Measurements from ENCODE around the gene OTOG. TPM values are rescaled to one million over a fixed set of nuclear protein-coding genes. Genes with fewer than 3 reads are reported as not detected.

Gene OTOG
- total RNA-seq, 2 donors from 2014 or later: not detected

- no peak overlapping the region for H3K27ac Mint-ChIP-seq
- ATAC-seq: no peak
- no peaks in the 10 kb centered on the region for H3K9me3 Mint-ChIP-seq
- DNase-seq (ENCODE audit: low spot score in 2 of 2): no peak
- H3K36me3 Mint-ChIP-seq: no peaks in the 10 kb centered on the region
These were observed 33.2 kb downstream of the OTOG start for GRCh38 chr11:17580271-17580670.

GRCh38 chr11:17581036-17581731 is 34.1 kb downstream of the OTOG start:
- H3K9me3 Mint-ChIP-seq: no peaks in the 10 kb centered on the region
- no peaks in the 10 kb centered on the region for H3K36me3 Mint-ChIP-seq
- no peak for ATAC-seq
- H3K27ac Mint-ChIP-seq: no peak overlapping the region
- no peak for DNase-seq (ENCODE audit: low spot score in 2 of 2)

GRCh38 chr11:17581732-17582053 is 34.6 kb downstream of the OTOG start:
- DNase-seq (ENCODE audit: low spot score in 2 of 2) (no peak), ATAC-seq (no peak)
- H3K27ac Mint-ChIP-seq: no peak overlapping the region
- no peaks in the 10 kb centered on the region for H3K9me3 Mint-ChIP-seq
- H3K36me3 Mint-ChIP-seq: no peaks in the 10 kb centered on the region

- Mint-ChIP-seq H3K27ac (no peak overlapping the region), H3K36me3 (no peaks in the 10 kb centered on the region), H3K9me3 (no peaks in the 10 kb centered on the region)
- no peak for DNase-seq (ENCODE audit: low spot score in 2 of 2)
- ATAC-seq: no peak
These were observed 39.0 kb downstream of the OTOG start for GRCh38 chr11:17585911-17586695.

GRCh38 chr11:17588166-17588565 is 41.1 kb downstream of the OTOG start:
- no peaks in the 10 kb centered on the region for H3K9me3 Mint-ChIP-seq
- no peak for ATAC-seq
- no peak overlapping the region for H3K27ac Mint-ChIP-seq
- no peaks in the 10 kb centered on the region for H3K36me3 Mint-ChIP-seq
- no peak for DNase-seq (ENCODE audit: low spot score in 2 of 2)

GRCh38 chr11:17588721-17589120 is 41.7 kb downstream of the OTOG start:
- Mint-ChIP-seq H3K27ac (no peak overlapping the region), H3K9me3 (no peaks in the 10 kb centered on the region), H3K36me3 (no peaks in the 10 kb centered on the region)
- ATAC-seq (no peak), DNase-seq (ENCODE audit: low spot score in 2 of 2) (no peak)

GRCh38 chr11:17590463-17590862 is 43.4 kb downstream of the OTOG start:
- H3K9me3 Mint-ChIP-seq: peaks cover 0 to 3% of the 10 kb centered on the region in 2 donors
- no peak for ATAC-seq
- no peak for DNase-seq (ENCODE audit: low spot score in 2 of 2)
- no peaks in the 10 kb centered on the region for H3K36me3 Mint-ChIP-seq
- H3K27ac Mint-ChIP-seq: no peak overlapping the region

GRCh38 chr11:17591293-17591692 is 44.2 kb downstream of the OTOG start:
- Mint-ChIP-seq H3K27ac (no peak overlapping the region), H3K9me3 (peaks cover 0 to 3% of the 10 kb centered on the region in 2 donors), H3K36me3 (no peaks in the 10 kb centered on the region)
- DNase-seq (ENCODE audit: low spot score in 2 of 2) (no peak), ATAC-seq (no peak)

GRCh38 chr11:17593466-17594245 is 46.6 kb downstream of the OTOG start:
- no peak overlapping the region for H3K27ac Mint-ChIP-seq
- H3K36me3 Mint-ChIP-seq: no peaks in the 10 kb centered on the region
- DNase-seq (ENCODE audit: low spot score in 2 of 2) (peak in 1 of 2 donors; percentile 41), ATAC-seq (no peak)
- H3K9me3 Mint-ChIP-seq: peaks cover 0 to 3% of the 10 kb centered on the region in 2 donors

GRCh38 chr11:17594686-17595192 is 47.7 kb downstream of the OTOG start:
- H3K36me3 Mint-ChIP-seq: no peaks in the 10 kb centered on the region
- DNase-seq (ENCODE audit: low spot score in 2 of 2): no peak
- no peak for ATAC-seq
- no peak overlapping the region for H3K27ac Mint-ChIP-seq
- H3K9me3 Mint-ChIP-seq: peaks cover 0 to 3% of the 10 kb centered on the region in 2 donors

GRCh38 chr11:17595526-17596309 is 48.7 kb downstream of the OTOG start:
- DNase-seq (ENCODE audit: low spot score in 2 of 2): no peak

GRCh38 chr11:17596310-17596669 is 49.2 kb downstream of the OTOG start:
- no peaks in the 10 kb centered on the region for H3K36me3 Mint-ChIP-seq
- H3K9me3 Mint-ChIP-seq: peaks cover 0 to 3% of the 10 kb centered on the region in 2 donors
- peak overlapping the region in 1 of 2 donors; percentile 52 for H3K27ac Mint-ChIP-seq
- DNase-seq (ENCODE audit: low spot score in 2 of 2) (no peak), ATAC-seq (no peak)

More at GRCh38 chr11:17595526-17596309, 48.7 kb downstream of the OTOG start:
- peak overlapping the region in 1 of 2 donors; percentile 52 for H3K27ac Mint-ChIP-seq
- H3K36me3 Mint-ChIP-seq: no peaks in the 10 kb centered on the region
- ATAC-seq: no peak
- H3K9me3 Mint-ChIP-seq: peaks cover 0 to 3% of the 10 kb centered on the region in 2 donors

- no peak overlapping the region for H3K27ac Mint-ChIP-seq
- peaks cover 0 to 3% of the 10 kb centered on the region in 2 donors for H3K9me3 Mint-ChIP-seq
- DNase-seq (ENCODE audit: low spot score in 2 of 2): no peak
These were observed 49.7 kb downstream of the OTOG start for GRCh38 chr11:17596711-17597110.

GRCh38 chr11:17597770-17598169 is 50.7 kb downstream of the OTOG start:
- H3K36me3 Mint-ChIP-seq: no peaks in the 10 kb centered on the region
- DNase-seq (ENCODE audit: low spot score in 2 of 2) (no peak), ATAC-seq (no peak)
- H3K27ac Mint-ChIP-seq: no peak overlapping the region
- H3K9me3 Mint-ChIP-seq: peaks cover 0 to 3% of the 10 kb centered on the region in 2 donors

More at GRCh38 chr11:17596711-17597110, 49.7 kb downstream of the OTOG start:
- H3K36me3 Mint-ChIP-seq: no peaks in the 10 kb centered on the region
- ATAC-seq: no peak

- Mint-ChIP-seq H3K36me3 (no peaks in the 10 kb centered on the region), H3K9me3 (peaks cover 0 to 3% of the 10 kb centered on the region in 2 donors), H3K27ac (no peak overlapping the region)
- ATAC-seq (peak; percentile 80 to 88), DNase-seq (ENCODE audit: low spot score in 2 of 2) (peak in 1 of 2 donors; percentile 79)
These were observed 51.8 kb downstream of the OTOG start for GRCh38 chr11:17598700-17599459.

Measured in activated naive CD4-positive, alpha-beta T cell treated with anti-CD3 and anti-CD28 coated beads, Interleukin-2, amount 50 U/mL, for 72 hours (primary cell).